GM18868 (cell line): ENCODE data around the gene WASHC2C.
"Not testable (repeated sequence)": the region's sequence is repeated elsewhere in the genome, so short reads cannot be mapped to it uniquely, and the experiment has no call there.

ENCODE experiments used
- ATAC-seq: cut with Tn5 transposase; IDR thresholded peaks from one replicate; pipeline ENCODE4 v1.9.1; 2021; ENCODE audit warnings: mild to moderate bottlenecking, moderate library complexity; ENCODE audit not compliant: unreplicated experiment

Gene WASHC2C

DNA sequence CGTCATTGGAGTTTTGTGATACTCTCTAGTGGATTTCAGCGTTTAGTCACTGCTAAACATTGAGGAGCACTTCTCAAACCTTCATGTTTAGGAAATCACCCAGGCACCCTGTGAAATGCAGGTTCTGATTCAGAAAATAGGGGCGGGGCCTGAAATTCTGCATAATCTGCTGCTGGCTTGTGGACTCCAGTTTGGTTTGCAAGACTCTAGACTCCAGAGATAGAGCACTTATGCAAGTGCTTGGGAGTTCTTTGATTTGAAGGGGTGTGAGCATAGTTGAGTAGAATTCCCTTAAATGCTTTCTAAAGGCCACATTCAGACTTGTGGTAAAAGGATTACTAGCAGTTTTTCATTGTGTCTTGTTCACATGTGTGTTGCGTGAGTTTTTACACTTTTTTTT is 41.3 kb downstream of the WASHC2C start:
- ATAC-seq = not testable (repeated sequence)

GRCh38 chr10:45771757-45772461 is 44.8 kb downstream of the WASHC2C start:
- not testable (repeated sequence) for ATAC-seq

DNA sequence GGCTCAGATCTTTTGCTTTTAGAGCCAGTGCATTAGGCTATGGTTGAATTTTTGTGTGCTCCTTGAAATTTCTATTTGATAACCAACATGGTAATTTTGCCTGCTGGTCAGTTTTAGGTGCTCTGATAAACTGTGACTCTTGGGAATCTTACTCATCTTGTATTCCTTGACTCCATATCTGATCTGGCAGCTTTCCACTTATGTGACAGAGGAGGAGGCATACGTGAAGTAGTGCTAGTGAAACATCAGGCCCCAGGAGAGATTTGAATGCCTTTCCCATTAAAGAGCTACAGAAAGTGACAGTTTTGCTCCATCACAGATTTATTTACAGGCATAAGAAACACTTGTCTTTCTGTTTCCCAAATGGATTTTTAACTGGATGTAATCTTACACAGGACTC is 59.2 kb downstream of the WASHC2C start:
- not testable (repeated sequence) for ATAC-seq

DNA sequence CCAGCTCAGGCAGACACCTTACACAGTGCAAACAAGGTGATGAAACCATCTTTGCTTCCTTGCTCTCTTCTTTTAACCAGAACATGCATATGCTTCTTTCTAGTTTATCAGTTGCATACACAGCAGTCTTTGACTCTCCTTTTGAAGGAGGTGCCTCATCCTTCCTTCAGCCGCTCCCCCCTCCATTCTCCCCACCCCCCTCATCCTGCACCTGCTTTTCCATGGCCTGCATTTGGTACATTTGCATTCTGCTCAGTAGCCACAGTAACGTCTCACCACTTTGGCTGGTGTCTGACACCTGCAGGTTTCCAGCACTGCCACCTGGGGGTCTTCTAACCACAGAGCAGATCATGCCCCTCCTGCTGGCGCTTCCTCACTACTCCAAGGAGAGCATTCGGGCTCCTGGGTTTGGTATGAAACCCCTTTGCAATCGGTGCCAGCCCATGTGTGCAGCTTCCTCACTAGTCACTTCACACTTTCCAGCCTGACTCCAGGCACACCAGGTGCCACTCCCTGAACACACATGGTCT is 60.2 kb downstream of the WASHC2C start:
- not testable (repeated sequence) for ATAC-seq

- not testable (repeated sequence) for ATAC-seq
Observed at GRCh38 chr10:45789991-45790390, 62.9 kb downstream of the WASHC2C start.

GRCh38 chr10:45790694-45791426 is 63.8 kb downstream of the WASHC2C start:
- ATAC-seq = not testable (repeated sequence)

DNA sequence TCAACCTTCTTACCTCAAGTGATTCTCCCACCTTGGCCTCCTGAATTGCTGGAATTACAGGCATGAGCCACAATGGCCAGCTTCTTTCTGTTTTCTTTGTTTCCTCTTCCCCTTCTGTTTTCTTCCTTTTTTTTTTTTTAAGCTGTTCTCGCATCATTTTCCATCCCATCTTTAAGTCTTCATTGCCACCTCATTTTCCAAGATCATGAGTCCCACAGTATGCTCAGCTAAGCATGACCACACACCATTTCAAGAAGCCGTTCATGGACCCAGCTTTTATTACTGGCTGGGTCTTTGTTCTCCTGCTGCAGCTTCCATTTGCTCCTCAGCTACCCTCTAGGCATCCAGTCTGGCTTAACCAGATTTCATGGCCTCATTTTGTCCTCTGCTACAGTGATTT is 67.7 kb downstream of the WASHC2C start:
- not testable (repeated sequence) for ATAC-seq

GRCh38 chr10:45803060-45804010 is 76.3 kb downstream of the WASHC2C start:
- not testable (repeated sequence) for ATAC-seq

- ATAC-seq = not testable (repeated sequence)
Observed at GRCh38 chr10:45804996-45805395, 77.9 kb downstream of the WASHC2C start.

GRCh38 chr10:45809837-45810236 is 82.8 kb downstream of the WASHC2C start:
- ATAC-seq = no peak

DNA sequence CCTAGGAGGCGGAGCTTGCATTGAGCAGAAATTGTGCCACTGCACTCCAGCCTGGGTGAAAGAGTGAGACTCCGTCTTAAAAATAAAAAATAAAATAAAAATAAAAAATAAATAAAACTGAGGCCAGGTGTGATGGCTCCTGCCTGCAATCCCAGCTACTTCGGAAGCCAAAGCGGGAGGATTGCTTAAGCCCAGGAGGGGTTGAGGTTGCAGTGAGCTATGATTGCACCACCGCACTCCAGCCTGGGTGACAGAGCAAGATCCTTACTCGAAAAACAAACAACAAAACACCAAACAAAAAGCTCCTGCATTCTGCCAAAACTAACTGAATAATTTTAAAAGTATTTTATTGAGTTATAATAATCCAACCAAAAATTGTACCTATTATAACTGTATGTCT is 84.0 kb downstream of the WASHC2C start:
- ATAC-seq = no peak

GRCh38 chr10:45812959-45813358 is 85.9 kb downstream of the WASHC2C start:
- not testable (repeated sequence) for ATAC-seq

DNA sequence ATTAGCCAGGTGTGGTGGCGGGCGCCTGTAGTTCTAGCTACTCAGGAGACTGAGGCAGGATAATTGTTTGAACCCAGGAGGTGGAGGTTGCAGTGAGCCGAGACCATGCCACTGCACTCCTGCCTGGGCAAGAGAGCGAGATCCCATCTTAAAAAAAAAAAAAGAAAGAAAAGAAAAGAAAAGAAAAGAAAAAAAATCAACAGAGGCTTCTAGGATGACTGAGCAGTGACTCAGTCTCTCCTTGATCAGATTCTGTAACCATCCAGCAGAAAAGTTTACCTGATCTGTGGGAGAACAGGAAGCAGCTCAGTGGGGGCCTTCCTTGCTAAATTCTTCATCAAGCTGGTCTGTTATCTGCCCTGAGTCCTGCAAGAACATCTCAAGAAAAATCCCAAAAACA is 87.1 kb downstream of the WASHC2C start:
- not testable (repeated sequence) for ATAC-seq

DNA sequence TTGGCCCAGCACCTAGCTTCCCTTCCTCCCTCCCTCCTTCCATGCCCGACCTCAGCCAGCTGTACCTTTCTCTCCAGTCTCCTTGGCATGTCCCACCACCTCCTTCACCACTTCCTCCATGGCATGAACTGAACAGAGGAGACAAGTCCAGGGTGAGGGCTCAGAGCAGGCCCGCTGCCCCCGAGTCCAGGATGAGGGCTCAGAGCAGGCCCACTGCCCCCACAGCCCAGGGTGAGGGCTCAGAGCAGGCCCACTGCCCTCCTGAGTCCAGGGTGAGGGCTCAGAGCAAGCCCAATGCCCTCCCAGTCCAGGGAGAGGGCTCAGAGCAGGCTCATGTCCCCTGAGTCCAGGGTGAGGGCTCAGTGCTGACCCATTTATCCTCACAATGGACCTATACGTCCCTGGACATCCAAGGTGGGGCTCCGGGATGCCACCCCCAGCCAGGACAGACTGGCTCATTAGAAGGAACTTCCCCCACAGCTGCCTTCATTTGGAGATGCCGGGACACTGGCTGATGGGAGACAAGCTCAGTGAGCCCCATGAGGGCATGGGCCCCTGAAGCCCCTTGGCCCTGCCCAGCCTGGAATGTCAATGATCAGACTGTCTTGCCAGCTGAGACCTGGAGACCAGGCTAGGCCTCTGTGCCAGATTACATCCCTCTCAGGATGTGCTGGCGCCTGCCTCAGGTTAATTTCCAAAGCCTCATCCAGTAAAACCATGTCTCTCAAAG is 90.2 kb downstream of the WASHC2C start:
- no peak for ATAC-seq

- ATAC-seq = no peak
Observed at GRCh38 chr10:45817912-45818311, 90.8 kb downstream of the WASHC2C start.

- no peak for ATAC-seq
Observed at GRCh38 chr10:45819552-45819951, 92.5 kb downstream of the WASHC2C start.

DNA sequence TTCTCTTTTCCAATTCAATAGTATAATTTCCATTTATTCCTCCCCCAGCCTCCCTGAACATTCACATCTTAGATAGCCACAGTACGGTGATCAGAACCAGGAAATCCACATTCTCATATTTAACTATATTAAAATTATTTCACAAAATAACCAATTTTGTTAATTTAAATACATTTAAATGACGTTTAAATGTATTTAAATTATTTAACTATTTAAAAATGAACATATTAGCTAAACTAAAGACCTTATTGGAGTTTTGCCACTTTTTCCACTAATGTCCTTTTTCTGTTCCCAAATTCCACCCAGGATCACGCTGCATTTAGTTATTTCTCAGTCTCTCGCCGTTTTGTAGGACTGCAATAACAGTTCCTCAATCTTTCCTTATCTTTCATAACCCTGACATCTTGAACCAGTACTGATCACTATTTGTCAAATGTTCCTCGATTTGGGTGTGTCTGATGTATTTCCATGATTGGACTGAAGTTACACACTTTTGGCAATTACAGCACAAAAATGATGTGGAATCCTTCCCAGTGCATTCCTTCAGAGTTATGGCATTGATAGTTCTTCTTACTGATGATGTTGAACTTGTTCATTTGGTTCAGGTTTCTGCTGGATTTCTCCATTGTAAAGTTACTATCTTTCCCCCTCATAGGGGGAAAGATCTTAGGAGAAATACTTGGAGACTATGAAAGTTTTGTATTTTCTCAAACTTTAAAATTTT is 93.2 kb downstream of the WASHC2C start:
- not testable (repeated sequence) for ATAC-seq

GRCh38 chr10:45822918-45823317 is 95.9 kb downstream of the WASHC2C start:
- ATAC-seq = not testable (repeated sequence)
